OCI-LY1 (cell line): ENCODE data around the gene DMPK.

Experiments used
- H2AFZ ChIP-seq: fragments of 200-600 bp; sonication (generic), shearing (Covaris generic); 2 replicates; pipeline ENCODE4 v1.6.0; 2014; ENCODE audit warnings: antibody characterized with exemption, mild to moderate bottlenecking, low read length
- H3F3A ChIP-seq: fragments of 200-600 bp; sonication (generic), shearing (Covaris generic); 2 replicates; pipeline ENCODE4 v1.6.0; 2014; ENCODE audit warnings: mild to moderate bottlenecking, antibody characterized with exemption, low read length, moderate library complexity; ENCODE audit not compliant: insufficient read depth
- H3K27ac ChIP-seq: fragments of 200-600 bp; sonication (generic); 2 replicates; pipeline ENCODE4 v1.5.1; 2014; ENCODE audit warnings: low read length, mixed run types, mild to moderate bottlenecking, low read depth; ENCODE audit not compliant: poor library complexity, severe bottlenecking
- H3K27me3 ChIP-seq: fragments of 200-600 bp; sonication (generic); 2 replicates; pipeline ENCODE4 v1.6.0; 2014; ENCODE audit warnings: antibody characterized with exemption, mild to moderate bottlenecking, low read length, moderate library complexity; ENCODE audit not compliant: insufficient read depth
- H3K36me3 ChIP-seq: fragments of 200-600 bp; sonication (generic); 2 replicates; pipeline ENCODE4 v1.6.1; 2014; ENCODE audit warnings: mild to moderate bottlenecking, antibody characterized with exemption, low read length, moderate library complexity, mixed read lengths; ENCODE audit not compliant: insufficient read depth
- H3K4me1 ChIP-seq: fragments of 200-600 bp; sonication (generic); 2 replicates; pipeline ENCODE4 v1.5.1; 2014; ENCODE audit warnings: mild to moderate bottlenecking, low read length, moderate library complexity; ENCODE audit not compliant: insufficient read depth, severe bottlenecking
- H3K4me2 ChIP-seq: fragments of 200-600 bp; sonication (generic), shearing (Covaris generic); 2 replicates; pipeline ENCODE4 v1.6.1; 2014; ENCODE audit warnings: low read length
- H3K4me3 ChIP-seq: fragments of 200-600 bp; sonication (generic); 2 replicates; pipeline ENCODE4 v1.5.1; 2014; ENCODE audit warnings: low read length, low read depth, mild to moderate bottlenecking, mixed read lengths; ENCODE audit not compliant: poor library complexity, severe bottlenecking
- H3K79me2 ChIP-seq: fragments of 200-600 bp; shearing (Covaris generic); 2 replicates; pipeline ENCODE4 v1.6.1; 2016; ENCODE audit warnings: mixed run types, low read length, mixed read lengths; ENCODE audit not compliant: insufficient read depth
- H3K9ac ChIP-seq: fragments of 200-600 bp; sonication (generic), shearing (Covaris generic); 2 replicates; pipeline ENCODE4 v1.6.1; 2014; ENCODE audit warnings: mild to moderate bottlenecking, low read length, mixed read lengths
- H3K9me2 ChIP-seq: fragments of 200-600 bp; sonication (generic), shearing (Covaris generic); 2 replicates; pipeline ENCODE4 v1.6.1; 2014; ENCODE audit warnings: low read depth, mild to moderate bottlenecking, low read length, mixed read lengths
- H3K9me3 ChIP-seq: fragments of 200-600 bp; shearing (Covaris generic); 2 replicates; pipeline ENCODE4 v1.6.1; 2014; ENCODE audit warnings: low read length, mixed read lengths
- H4K20me1 ChIP-seq: fragments of 200-600 bp; sonication (generic), shearing (Covaris generic); 2 replicates; pipeline ENCODE4 v1.6.0; 2016; ENCODE audit warnings: mild to moderate bottlenecking, low read length; ENCODE audit not compliant: insufficient read depth
- CTCF ChIP-seq: fragments of 200-600 bp; sonication (generic), shearing (Covaris generic); IDR thresholded peaks from 2 replicates; pipeline ENCODE4 v1.5.1; 2017; ENCODE audit warnings: mild to moderate bottlenecking, antibody characterized with exemption, low read length, moderate library complexity, mixed read lengths
- EZH2 ChIP-seq: fragments of 200-600 bp; sonication (generic), shearing (Covaris generic); IDR thresholded peaks from 2 replicates; pipeline ENCODE4 v1.8.0; 2017; ENCODE audit warnings: borderline replicate concordance, mixed run types, mild to moderate bottlenecking, antibody characterized with exemption, low read length, moderate library complexity, mixed read lengths

The DMPK gene

DNA sequence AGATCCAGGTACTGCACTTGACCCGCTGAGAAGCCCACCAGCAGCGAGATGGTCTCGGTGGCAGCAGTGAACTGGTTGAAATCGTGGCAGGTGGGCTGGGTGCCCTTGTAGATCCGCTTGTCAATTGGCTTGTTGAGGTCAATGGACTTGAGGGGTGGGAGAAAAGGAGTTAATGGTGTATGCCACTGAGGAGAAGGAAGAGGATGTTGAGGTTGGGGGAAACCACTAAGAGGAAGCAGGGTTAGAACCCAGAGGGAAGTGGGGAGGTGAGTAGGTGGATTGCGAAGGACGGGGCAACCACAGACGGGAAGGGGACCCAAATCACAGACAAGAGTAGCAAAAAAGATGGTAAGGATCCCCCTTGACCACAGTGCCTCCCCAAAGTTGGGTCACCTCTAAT lies 8.7 kb upstream of the DMPK start:
- Histone ChIP-seq H3K4me1 (peaks cover 16% of the 10 kb centered on the region), H3K27ac (no peak overlapping the region), H3K36me3 (peaks cover 43% of the 10 kb centered on the region), H3K4me2 (peak overlapping the region; percentile 93; the same call in 1 of the 2 replicates), H3K9me3 (no peaks in the 10 kb centered on the region), H3K4me3 (peak overlapping the region; percentile 89), H3K9me2 (no peaks in the 10 kb centered on the region), H2AFZ (no peak overlapping the region), H3K9ac (no peak overlapping the region), H3K79me2 (0 out of 2 replicates have a peak, but pooled peaks cover 4% of the 10 kb centered on the region), H3F3A (no peaks in the 10 kb centered on the region), H3K27me3 (no peaks in the 10 kb centered on the region), H4K20me1 (no peaks in the 10 kb centered on the region)
- TF ChIP-seq EZH2 (no peak), CTCF (no peak)

GRCh38 chr19:45789035-45789786 lies 6.9 kb upstream of the DMPK start:
- H3K4me2 ChIP-seq = no peak overlapping the region

DNA sequence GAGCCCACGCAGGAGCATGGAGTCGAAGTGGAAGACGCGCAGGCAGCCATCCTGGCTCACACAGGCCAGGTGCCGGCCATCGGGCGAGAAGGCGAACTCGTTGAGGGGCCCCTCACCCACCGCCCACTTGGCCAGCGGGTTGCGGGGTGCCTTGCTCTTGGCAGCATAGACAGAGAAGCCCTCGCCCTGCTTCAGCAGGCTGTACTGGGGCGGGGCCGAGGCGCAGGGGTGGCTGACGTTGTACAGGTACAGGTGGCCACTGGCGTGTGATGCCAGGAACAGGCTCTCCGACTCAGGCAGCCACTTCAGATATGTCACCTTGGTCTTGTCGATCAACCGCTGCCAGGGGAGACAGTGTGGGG lies 4.2 kb upstream of the DMPK start:
- H3K4me1 ChIP-seq = peaks cover 7% of the 10 kb centered on the region
- H3K9me2 ChIP-seq = no peaks in the 10 kb centered on the region
- no peak overlapping the region for H3K4me2 ChIP-seq
- H4K20me1 ChIP-seq = no peaks in the 10 kb centered on the region
- no peak overlapping the region for H3K27ac ChIP-seq
- no peak for TF ChIP-seq CTCF
- TF ChIP-seq EZH2 = no peak
- no peaks in the 10 kb centered on the region for H3K27me3 ChIP-seq
- no peaks in the 10 kb centered on the region for H3K79me2 ChIP-seq
- peaks cover 46% of the 10 kb centered on the region for H3K36me3 ChIP-seq
- no peaks in the 10 kb centered on the region for H3F3A ChIP-seq
- H3K9ac ChIP-seq = no peak overlapping the region
- no peaks in the 10 kb centered on the region for H3K9me3 ChIP-seq
- no peak overlapping the region for H2AFZ ChIP-seq
- H3K4me3 ChIP-seq = no peak overlapping the region

More at GRCh38 chr19:45789035-45789786, 6.9 kb upstream of the DMPK start:
- H3K9ac ChIP-seq = no peak overlapping the region
- H3K27ac ChIP-seq = no peak overlapping the region
- H3K36me3 ChIP-seq = peaks cover 46% of the 10 kb centered on the region
- TF ChIP-seq CTCF = no peak
- TF ChIP-seq EZH2 = no peak
- H3K27me3 ChIP-seq = no peaks in the 10 kb centered on the region
- 0 out of 2 replicates have a peak, but pooled peaks cover 4% of the 10 kb centered on the region for H3K79me2 ChIP-seq
- peaks cover 16% of the 10 kb centered on the region for H3K4me1 ChIP-seq
- no peak overlapping the region for H3K4me3 ChIP-seq
- H3K9me2 ChIP-seq = no peaks in the 10 kb centered on the region
- H3K9me3 ChIP-seq = no peaks in the 10 kb centered on the region
- no peak overlapping the region for H2AFZ ChIP-seq
- H3F3A ChIP-seq = no peaks in the 10 kb centered on the region
- H4K20me1 ChIP-seq = no peaks in the 10 kb centered on the region
